Hepatocyte (in vitro differentiated cells): ENCODE measurements around the gene LIN28A.

Experiments
- EZH2 ChIP-seq: fragments of 200-600 bp; sonication (generic); IDR thresholded peaks from 2 replicates; pipeline ENCODE4 v1.6.1; 2016; ENCODE audit warnings: antibody characterized with exemption, mild to moderate bottlenecking, borderline replicate concordance
- EZH2phosphoT487 ChIP-seq: fragments of 200-600 bp; sonication (generic); IDR thresholded peaks from one replicate; pipeline ENCODE4 v1.6.1; 2018; ENCODE audit warnings: antibody characterized with exemption, mild to moderate bottlenecking, low read depth, moderate library complexity; ENCODE audit not compliant: unreplicated experiment, severe bottlenecking
- TF ChIP-seq, protein P1 (sequence below): fragments of 200-600 bp; sonication (generic); IDR thresholded peaks from 2 replicates; pipeline ENCODE4 v1.5.1; 2016; ENCODE audit warnings: antibody characterized with exemption, mild to moderate bottlenecking; ENCODE audit not compliant: poor library complexity

DNA sequence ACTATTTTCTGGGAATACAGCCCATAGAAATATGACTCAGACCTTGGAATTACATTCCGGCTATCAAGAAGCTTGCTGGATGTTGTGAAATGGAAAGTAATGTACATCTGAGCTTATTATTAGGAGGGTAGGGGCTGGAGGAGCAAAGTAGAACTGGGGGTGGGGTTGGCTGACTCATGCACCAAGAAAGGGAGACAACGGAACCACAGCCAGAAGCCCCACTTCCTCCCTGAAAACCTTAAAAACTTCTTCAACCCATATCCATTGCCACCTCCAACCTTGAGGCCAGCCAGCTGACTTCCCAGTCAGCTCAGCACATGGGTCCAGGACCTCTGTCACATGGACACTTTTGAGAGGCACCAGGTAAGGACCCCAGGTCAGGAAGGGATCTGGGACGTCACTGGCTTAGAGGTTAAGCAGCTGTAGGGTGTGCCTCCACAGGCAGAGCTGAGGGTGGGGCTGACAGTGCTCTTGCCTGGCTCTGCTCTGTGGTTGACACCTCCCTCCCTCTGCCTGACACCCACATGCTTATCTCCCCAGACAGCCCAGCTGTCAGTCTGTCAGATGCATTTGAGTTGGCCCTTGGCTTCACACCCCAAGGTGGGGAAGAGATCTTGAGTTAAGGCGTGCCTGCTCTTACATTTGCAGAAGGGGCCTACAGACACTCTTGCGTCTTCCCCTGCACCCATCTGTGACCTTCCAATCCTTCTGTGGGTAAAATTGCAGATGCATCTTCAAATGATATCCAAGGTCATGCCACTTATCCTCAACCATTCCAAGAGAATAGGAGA is 32.3 kb upstream of the LIN28A start:
- TF ChIP-seq, protein P1, sequence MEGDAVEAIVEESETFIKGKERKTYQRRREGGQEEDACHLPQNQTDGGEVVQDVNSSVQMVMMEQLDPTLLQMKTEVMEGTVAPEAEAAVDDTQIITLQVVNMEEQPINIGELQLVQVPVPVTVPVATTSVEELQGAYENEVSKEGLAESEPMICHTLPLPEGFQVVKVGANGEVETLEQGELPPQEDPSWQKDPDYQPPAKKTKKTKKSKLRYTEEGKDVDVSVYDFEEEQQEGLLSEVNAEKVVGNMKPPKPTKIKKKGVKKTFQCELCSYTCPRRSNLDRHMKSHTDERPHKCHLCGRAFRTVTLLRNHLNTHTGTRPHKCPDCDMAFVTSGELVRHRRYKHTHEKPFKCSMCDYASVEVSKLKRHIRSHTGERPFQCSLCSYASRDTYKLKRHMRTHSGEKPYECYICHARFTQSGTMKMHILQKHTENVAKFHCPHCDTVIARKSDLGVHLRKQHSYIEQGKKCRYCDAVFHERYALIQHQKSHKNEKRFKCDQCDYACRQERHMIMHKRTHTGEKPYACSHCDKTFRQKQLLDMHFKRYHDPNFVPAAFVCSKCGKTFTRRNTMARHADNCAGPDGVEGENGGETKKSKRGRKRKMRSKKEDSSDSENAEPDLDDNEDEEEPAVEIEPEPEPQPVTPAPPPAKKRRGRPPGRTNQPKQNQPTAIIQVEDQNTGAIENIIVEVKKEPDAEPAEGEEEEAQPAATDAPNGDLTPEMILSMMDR, result no peak
- TF ChIP-seq EZH2 (no peak), EZH2phosphoT487 (no peak)
